HG03039 (cell line): ENCODE results near the gene MMP14.
"Not testable (repeated sequence)": the region's sequence is repeated elsewhere in the genome, so short reads cannot be mapped to it uniquely, and the experiment has no call there.

Source experiments
- ATAC-seq: cut with Tn5 transposase; IDR thresholded peaks from one replicate; pipeline ENCODE4 v1.9.1; 2021; ENCODE audit warnings: mild to moderate bottlenecking, moderate library complexity; ENCODE audit not compliant: unreplicated experiment

Gene MMP14

DNA sequence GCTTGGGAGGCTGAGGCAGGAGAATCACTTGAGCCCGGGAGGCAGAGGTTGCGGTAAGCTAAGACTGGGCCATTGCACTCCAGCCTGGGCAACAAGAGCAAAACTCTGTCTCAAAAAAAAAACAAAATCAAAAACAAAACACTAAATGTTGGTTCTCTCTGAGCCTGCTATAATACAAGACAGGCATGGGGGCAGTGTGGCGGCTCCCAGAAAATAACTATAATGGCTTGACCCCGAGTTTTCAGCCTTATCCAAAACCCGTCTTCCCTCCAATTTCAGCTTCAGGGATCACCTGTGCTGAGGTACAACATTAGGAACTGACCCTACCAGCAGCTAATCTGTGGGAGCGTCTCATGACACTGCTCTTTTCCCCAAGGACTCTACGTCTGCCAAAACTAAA lies 22.0 kb upstream of the MMP14 start:
- no peak for ATAC-seq

GRCh38 chr14:22814941-22815713 lies 21.3 kb upstream of the MMP14 start, which contains the start of gene SLC7A7:
SLC7A7 (minus strand) TSS chr14:22815435; CDS start chr14:22813398, 2,037 bp downstream.
- ATAC-seq = no peak

- ATAC-seq = peak; percentile 33
These were observed 17.0 kb upstream of the MMP14 start for GRCh38 chr14:22819151-22819988.

- ATAC-seq = no peak
These were observed 15.7 kb upstream of the MMP14 start for GRCh38 chr14:22820731-22821130.

GRCh38 chr14:22821193-22822015 lies 15.0 kb upstream of the MMP14 start:
- ATAC-seq = no peak

DNA sequence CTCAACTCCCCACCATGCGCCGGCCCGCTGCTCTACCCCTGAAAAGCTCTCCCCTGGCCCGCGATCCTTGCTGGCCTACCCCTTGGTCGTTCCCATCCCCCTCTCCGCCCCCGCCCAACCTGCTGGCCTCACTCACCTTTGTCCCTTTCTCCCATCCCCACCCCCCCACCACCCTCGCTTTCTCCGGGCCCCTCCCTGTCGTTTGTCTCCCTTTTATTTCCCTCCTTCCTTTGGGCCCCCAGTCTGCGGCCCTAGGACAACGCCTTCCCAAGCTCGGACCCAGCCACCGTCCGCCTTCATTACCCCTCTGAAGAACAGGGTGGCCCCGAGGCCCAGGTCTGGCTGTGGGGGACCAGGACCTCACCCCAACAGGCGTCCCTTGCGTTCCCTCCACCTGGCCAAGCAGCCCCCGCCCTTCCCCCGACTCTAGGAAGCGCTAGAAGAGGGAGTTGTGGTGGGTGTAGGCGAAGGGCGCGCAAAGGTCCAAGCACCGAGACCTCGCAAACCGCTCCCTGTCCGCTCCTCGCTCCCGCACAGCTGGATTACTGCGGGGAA lies 14.3 kb upstream of the MMP14 start:
- no peak for ATAC-seq

DNA sequence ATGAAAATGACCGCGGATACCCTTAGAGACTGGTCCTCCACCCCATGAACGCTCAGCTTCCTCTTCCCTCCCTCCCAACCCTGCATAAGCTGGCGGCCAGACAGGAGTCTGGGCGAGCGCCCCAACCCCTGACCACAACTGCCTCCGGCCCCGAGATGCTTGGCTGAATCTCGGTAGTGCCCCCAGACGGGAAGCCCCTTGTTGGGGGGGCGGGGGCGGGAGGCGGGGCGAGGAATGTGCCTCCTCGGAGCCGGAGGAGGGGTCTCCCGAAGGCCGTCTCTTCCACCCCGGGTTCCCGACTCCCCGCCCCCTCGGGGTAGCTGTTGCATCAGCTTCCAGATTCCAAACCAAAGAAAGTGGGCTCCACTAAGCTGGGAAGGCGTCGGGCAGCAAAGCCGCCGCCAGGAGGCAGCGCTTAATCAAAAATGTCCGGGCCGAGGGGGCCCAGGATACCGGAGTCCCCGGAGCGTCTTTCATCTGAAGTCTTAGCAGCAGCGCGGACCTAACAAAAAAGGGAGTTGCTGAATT lies 13.8 kb upstream of the MMP14 start:
- no peak for ATAC-seq

GRCh38 chr14:22824711-22825359 lies 11.6 kb upstream of the MMP14 start:
- no peak for ATAC-seq

GRCh38 chr14:22829076-22829660 lies 7.2 kb upstream of the MMP14 start:
- not testable (repeated sequence) for ATAC-seq

- peak; percentile 81 for ATAC-seq
These were observed 6.5 kb upstream of the MMP14 start, which contains the start of gene MRPL52 for GRCh38 chr14:22829661-22830442. MRPL52 (plus strand) TSS chr14:22829887; CDS start chr14:22829913, 26 bp downstream.

DNA sequence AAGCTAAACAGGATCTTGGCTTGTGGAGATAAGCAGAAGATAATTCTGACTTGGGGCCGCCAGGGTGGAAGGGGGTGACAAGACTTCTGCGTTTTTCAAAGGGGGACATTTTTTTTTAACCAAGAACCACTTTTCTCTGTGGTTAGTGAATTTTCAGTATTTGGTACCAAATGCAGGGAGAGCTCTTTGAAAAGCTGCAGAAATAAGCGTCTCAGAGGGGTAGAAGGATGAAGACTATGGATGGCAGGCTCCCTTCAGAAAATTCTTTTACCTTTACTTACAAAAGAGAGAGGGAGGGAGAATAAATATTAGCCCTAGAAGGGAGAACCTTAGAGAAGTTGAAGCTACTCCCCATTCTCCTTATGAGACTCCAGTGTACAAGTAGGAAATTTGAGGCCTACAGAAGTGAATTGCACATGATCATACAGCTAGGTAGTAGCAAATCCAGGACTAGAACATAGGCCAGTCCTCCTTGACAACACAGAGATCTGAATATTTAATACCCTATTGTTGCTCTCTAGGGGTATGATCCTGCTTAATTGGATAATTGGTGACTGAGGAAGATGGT lies 5.9 kb upstream of the MMP14 start:
- no peak for ATAC-seq

DNA sequence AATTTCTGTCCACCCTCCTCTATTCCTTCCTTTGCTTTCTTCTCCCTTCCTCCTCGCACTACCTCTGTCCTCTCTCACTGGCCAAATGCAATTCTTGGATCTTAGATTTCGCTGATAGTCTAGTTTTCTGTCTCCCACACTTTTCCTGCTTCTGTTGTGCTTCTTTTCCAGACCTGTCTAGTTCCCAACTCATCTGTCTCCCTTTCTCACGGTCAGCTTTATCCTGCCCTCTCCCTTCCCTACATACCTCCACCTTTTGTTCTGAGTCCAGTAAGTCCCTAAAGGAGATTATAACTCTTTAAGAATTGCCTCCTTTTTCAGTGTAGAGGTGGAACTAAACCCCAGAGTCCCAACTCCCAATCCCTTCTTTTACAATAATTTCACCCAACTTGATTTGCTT lies 880 bp upstream of the MMP14 start:
- no peak for ATAC-seq

DNA sequence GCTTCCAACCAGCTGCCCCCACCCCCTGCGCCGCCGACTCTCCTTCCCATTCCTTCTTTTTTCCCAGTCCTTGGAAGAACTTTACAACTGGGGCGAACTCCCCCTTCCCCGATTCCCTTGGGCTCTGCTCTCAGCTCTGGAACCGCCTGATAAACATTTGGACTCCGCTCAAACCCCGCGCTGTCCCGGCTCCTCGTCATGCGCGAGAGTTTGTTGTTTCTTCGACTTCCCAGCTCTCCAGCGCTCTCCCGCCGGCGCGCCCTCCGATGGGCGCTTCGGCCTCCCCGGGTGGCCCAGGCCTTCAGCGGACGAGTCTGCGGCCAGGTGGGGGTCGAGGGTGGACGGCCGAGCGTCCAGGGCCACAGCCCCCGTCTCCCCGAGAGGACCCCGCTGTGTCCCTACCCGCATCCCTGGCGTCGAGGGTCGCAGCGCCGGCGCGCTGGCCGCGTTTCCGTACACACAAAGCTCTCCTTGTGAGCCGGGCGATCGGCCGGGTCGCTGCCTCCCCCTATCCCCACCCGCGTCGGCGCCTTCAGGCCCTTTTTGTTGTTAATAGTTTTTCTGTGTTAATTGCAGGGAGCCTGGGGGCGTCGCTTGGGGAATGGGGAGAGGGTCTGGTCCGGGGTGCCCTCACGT lies 847 bp downstream of the MMP14 start:
- no peak for ATAC-seq

GRCh38 chr14:22837750-22838538 lies 1.6 kb downstream of the MMP14 start:
- ATAC-seq = no peak

- no peak for ATAC-seq
These were observed 2.3 kb downstream of the MMP14 start for GRCh38 chr14:22838631-22839041.

DNA sequence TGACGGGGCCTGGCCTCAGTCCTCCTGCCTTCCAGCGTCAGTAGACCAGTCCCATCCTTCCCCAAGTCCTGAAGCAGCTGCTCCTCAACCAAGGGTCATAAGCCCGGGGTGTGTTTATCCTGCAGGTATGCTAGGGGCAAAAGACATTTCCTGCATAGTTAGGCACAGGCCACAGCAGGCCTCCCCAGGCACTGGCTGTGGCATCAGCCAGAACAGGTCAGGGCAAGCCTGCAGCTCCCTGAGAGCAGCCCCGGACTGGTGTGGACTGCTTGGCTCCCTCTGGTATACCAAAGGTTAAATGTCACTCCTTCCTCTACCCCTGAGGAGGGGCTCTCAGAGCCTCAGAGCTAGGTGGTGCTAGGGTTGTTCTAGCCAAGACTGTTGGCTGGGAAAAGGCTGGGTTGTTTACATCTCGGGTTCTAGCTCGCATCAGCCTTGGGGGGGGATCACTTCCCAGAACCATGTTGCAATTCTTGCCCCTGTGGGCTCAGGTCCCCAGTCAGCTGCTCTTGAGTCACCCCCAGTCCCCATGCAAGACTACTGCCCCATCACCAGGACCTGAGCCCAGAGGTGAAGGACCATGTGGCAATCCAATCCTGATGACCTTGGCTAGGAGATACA lies 2.9 kb downstream of the MMP14 start:
- ATAC-seq = no peak

- ATAC-seq = no peak
These were observed 4.9 kb downstream of the MMP14 start for GRCh38 chr14:22841311-22841710.
